ENCODE data around the gene OR10T2. TPM values are rescaled to one million over a fixed set of nuclear protein-coding genes. Genes with fewer than 3 reads are reported as not detected.

OR10T2 gene
- polyA plus RNA-seq, 1 donor from 2014 or later = not detected

DNA sequence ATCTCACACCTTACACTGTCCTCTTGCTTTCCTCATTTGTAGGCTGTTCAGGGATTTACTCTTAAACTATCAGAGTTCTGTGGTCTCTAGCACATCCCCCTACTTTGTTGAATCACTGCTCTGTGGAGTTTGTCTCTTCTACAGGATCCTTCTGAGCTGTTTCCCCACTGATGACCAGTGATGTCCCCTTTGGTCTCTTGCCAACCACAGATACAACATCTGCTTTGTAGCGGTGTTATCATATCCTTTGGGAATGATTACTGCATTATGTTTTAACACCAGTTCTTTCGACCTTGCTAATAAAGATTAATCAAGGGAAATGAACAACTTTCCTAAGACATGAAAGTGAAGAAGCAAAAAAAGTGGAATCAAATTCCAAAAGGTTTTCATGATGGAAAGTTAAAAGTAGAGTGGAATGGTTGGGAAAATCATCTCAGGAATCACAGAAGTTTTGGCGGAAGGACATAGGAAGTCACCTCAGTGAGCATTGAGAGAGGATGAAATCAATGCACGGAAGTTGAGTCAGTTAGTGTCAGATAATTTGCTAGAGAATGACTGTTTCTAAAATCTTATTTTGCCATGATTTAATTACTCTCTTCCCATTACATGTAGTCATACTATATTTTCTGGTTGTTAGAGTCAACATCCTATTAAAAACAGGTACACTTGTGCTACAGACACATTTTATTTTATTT is 15.5 kb upstream of the OR10T2 start:
- no peaks in the 10 kb centered on the region for H4K20me1 ChIP-seq (ENCODE audit: insufficient read depth)

DNA sequence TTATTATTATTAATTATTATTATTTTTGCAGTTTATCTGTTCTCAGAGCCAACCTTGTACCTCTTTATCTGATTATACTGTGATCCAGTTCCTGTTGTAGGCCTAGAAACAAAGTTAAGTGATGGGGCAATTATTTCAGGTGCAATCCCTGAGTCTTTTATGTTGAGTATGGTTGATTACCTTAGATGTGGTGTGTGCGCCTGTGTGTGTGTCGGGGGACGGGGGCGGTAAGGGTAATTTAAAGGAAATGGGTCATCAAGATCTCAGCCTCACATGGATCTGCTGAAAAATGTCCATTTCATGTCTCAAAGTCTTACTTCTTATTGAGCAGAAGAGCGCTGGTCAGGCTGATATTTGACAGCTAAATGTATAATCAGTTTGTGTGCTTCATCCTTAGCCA is 7.8 kb upstream of the OR10T2 start:
- Histone ChIP-seq H3K9ac (ENCODE audit: low read length) (no peak overlapping the region), H2AFZ (ENCODE audit: low read depth, low read length) (no peak overlapping the region), H4K20me1 (ENCODE audit: insufficient read depth) (no peaks in the 10 kb centered on the region), H3K27me3 (ENCODE audit: insufficient read depth, low read depth, low read length) (no peaks in the 10 kb centered on the region), H3K4me3 (ENCODE audit: low read length) (no peak overlapping the region), H3K27ac (ENCODE audit: low read length) (no peak overlapping the region), H3K9me2 (ENCODE audit: insufficient read depth, low read length) (no peaks in the 10 kb centered on the region), H3F3A (ENCODE audit: insufficient read depth, low read length, poor library complexity, severe bottlenecking) (no peaks in the 10 kb centered on the region), H3K79me2 (replicated peaks; ENCODE audit: insufficient read depth, low read length) (no peaks in the 10 kb centered on the region), H3K4me2 (ENCODE audit: low read length) (no peak overlapping the region), H3K36me3 (ENCODE audit: insufficient read depth, low read length) (no peaks in the 10 kb centered on the region), H3K9me3 (ENCODE audit: low read length) (no peaks in the 10 kb centered on the region)
- TF ChIP-seq MXI1 (conservative IDR thresholded peaks at IDR 0.05; ENCODE audit: poor library complexity, severe bottlenecking) (no peak), TAF1 (IDR thresholded peaks at IDR 0.05; ENCODE audit: low read depth) (no peak), POLR2AphosphoS5 (IDR thresholded peaks at IDR 0.05) (no peak), EP300 (conservative IDR thresholded peaks at IDR 0.05; ENCODE audit: poor library complexity, severe bottlenecking) (no peak), RAD21 (conservative IDR thresholded peaks at IDR 0.05) (no peak), EZH2 (IDR thresholded peaks at IDR 0.05; ENCODE audit: borderline replicate concordance, insufficient read depth, low read length, poor library complexity, severe bottlenecking) (no peak)
- TF ChIP-seq, protein P1, sequence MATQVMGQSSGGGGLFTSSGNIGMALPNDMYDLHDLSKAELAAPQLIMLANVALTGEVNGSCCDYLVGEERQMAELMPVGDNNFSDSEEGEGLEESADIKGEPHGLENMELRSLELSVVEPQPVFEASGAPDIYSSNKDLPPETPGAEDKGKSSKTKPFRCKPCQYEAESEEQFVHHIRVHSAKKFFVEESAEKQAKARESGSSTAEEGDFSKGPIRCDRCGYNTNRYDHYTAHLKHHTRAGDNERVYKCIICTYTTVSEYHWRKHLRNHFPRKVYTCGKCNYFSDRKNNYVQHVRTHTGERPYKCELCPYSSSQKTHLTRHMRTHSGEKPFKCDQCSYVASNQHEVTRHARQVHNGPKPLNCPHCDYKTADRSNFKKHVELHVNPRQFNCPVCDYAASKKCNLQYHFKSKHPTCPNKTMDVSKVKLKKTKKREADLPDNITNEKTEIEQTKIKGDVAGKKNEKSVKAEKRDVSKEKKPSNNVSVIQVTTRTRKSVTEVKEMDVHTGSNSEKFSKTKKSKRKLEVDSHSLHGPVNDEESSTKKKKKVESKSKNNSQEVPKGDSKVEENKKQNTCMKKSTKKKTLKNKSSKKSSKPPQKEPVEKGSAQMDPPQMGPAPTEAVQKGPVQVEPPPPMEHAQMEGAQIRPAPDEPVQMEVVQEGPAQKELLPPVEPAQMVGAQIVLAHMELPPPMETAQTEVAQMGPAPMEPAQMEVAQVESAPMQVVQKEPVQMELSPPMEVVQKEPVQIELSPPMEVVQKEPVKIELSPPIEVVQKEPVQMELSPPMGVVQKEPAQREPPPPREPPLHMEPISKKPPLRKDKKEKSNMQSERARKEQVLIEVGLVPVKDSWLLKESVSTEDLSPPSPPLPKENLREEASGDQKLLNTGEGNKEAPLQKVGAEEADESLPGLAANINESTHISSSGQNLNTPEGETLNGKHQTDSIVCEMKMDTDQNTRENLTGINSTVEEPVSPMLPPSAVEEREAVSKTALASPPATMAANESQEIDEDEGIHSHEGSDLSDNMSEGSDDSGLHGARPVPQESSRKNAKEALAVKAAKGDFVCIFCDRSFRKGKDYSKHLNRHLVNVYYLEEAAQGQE (IDR thresholded peaks at IDR 0.05; ENCODE audit: borderline replicate concordance) = no peak
- TF ChIP-seq, protein P2, sequence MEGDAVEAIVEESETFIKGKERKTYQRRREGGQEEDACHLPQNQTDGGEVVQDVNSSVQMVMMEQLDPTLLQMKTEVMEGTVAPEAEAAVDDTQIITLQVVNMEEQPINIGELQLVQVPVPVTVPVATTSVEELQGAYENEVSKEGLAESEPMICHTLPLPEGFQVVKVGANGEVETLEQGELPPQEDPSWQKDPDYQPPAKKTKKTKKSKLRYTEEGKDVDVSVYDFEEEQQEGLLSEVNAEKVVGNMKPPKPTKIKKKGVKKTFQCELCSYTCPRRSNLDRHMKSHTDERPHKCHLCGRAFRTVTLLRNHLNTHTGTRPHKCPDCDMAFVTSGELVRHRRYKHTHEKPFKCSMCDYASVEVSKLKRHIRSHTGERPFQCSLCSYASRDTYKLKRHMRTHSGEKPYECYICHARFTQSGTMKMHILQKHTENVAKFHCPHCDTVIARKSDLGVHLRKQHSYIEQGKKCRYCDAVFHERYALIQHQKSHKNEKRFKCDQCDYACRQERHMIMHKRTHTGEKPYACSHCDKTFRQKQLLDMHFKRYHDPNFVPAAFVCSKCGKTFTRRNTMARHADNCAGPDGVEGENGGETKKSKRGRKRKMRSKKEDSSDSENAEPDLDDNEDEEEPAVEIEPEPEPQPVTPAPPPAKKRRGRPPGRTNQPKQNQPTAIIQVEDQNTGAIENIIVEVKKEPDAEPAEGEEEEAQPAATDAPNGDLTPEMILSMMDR (IDR thresholded peaks at IDR 0.05; ENCODE audit: poor library complexity, severe bottlenecking) = no peak

More for the DNA sequence above, 15.5 kb upstream of the OR10T2 start:
- no peak overlapping the region for H3K4me2 ChIP-seq (ENCODE audit: low read length)
- no peak overlapping the region for H3K9ac ChIP-seq (ENCODE audit: low read length)
- H3K27ac ChIP-seq (ENCODE audit: low read length) = no peak overlapping the region
- H3K4me3 ChIP-seq (ENCODE audit: low read length) = no peak overlapping the region
- no peaks in the 10 kb centered on the region for H3K27me3 ChIP-seq (ENCODE audit: insufficient read depth, low read depth, low read length)
- no peaks in the 10 kb centered on the region for H3K79me2 ChIP-seq (replicated peaks; ENCODE audit: insufficient read depth, low read length)
- H3K36me3 ChIP-seq (ENCODE audit: insufficient read depth, low read length) = no peaks in the 10 kb centered on the region
- no peaks in the 10 kb centered on the region for H3F3A ChIP-seq (ENCODE audit: insufficient read depth, low read length, poor library complexity, severe bottlenecking)
- H3K9me3 ChIP-seq (ENCODE audit: low read length) = no peaks in the 10 kb centered on the region
- no peak for TF ChIP-seq RAD21 (conservative IDR thresholded peaks at IDR 0.05)
- TF ChIP-seq, protein P2 (IDR thresholded peaks at IDR 0.05; ENCODE audit: poor library complexity, severe bottlenecking) = no peak
- no peak for TF ChIP-seq MXI1 (conservative IDR thresholded peaks at IDR 0.05; ENCODE audit: poor library complexity, severe bottlenecking)
- TF ChIP-seq SMC3 (conservative IDR thresholded peaks at IDR 0.05; ENCODE audit: poor library complexity) = no peak
- no peak for TF ChIP-seq EZH2 (IDR thresholded peaks at IDR 0.05; ENCODE audit: borderline replicate concordance, insufficient read depth, low read length, poor library complexity, severe bottlenecking)
- TF ChIP-seq, protein P1 (IDR thresholded peaks at IDR 0.05; ENCODE audit: borderline replicate concordance) = no peak
- TF ChIP-seq TAF1 (IDR thresholded peaks at IDR 0.05; ENCODE audit: low read depth) = no peak
- no peak for TF ChIP-seq POLR2AphosphoS5 (IDR thresholded peaks at IDR 0.05)
- no peak overlapping the region for H2AFZ ChIP-seq (ENCODE audit: low read depth, low read length)
- H3K9me2 ChIP-seq (ENCODE audit: insufficient read depth, low read length) = no peaks in the 10 kb centered on the region

Measured in neural cell (in vitro differentiated cells).